Measurements from ENCODE around the gene DCPS.
"Not testable (repeated sequence)": the region's sequence is repeated elsewhere in the genome, so short reads cannot be mapped to it uniquely, and the experiment has no call there.

The DCPS gene

DNA sequence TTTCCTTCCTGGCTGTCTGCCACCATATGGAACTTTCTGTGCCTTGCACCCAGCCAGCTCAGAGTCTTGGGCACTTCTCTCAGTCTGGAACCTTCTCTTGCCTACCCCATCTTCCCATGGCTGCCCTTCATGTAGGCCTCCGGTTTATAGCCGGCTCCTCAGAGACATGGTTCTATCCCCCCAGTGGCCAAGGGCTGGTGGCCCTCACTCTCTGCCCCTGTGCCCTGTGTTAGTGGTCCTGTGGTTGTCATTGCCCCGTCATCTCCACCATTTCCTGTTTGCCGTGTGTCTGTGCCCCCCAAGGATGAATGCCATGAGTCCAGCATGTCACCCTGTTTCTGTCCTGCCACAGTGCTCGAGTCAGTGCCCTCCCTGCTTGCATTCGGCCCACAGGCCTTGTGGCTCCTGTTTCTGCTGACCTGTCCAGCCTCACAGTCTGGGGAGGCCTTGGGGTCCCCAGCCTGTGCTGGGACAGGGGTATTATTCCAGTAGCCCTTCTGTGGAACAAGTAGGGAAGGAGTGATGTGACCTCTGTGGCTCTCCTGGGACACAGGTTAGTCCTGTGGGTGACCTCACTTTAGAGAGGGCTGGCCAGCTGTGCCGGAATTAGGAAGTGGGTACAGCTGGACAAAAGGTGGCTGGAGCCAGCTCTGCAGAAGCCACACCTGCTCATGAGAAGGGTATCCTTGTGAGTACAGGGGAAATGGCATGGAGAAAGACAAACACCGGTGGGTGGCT is 82.3 kb downstream of the DCPS start:
- DNase-seq = no peak

DNA sequence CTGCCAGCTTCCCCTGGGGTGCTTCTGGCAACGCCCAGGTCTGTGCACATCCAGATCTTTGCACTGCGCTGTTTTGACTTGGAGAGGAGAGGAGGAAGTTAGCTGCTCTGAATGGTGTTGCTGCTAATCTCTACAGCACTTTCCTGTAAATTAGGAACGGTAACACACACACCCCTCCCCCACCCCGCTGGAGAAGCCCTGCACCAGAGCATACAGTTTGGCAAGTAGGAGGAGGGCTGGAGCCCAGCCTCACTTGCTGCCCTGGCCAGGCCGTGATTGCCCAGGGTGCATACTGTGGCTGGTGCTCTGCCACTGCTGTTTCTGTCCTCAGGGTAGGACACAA is 82.8 kb downstream of the DCPS start:
- not testable (repeated sequence) for DNase-seq

DNA sequence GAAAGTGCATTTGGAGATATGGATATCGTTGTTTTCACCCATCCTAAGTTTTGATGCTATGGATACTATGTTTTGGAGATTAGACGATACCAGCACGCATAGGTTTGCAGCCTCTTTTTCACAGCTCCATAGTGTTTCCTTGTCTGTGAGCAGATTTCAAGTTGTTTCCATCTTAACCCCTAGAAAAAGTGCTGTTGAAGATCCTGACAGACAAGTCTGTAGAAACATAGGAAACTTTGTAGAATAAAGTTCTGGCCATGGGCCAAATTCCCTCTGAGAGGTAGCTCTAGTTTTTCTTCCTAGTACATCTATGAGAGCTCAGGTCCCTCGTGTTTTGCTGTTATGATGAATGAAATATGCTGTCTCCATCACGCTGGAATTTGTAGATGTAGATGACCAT is 84.0 kb downstream of the DCPS start:
- DNase-seq = no peak

DNA sequence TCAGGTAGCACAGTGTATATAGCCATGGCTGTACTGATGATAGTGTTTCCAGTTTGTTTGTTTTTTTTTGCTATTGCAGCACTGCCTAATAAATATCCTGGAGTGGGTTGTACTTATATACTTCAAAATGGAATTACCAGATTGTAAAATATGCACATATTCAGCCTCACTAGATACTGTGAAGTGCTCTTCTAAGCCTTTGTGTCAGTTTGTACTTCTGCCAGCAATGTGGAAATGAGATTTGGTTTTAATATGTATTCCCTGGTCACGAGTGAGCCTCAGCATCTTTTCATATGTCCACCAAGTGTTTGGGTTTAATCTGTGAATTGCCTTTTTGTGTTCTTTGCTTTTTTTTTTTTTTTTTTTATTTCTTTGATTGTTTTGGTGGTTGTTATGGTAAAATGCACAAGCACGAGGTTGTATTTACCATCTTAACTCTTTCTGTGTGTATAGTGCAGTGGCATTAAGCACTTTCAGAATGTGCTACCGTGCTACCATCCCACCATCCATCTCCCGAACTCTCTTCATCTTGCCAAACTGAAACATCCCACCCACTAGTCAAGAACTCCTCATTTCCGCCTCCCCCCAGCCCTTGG is 86.5 kb downstream of the DCPS start:
- DNase-seq = no peak

DNA sequence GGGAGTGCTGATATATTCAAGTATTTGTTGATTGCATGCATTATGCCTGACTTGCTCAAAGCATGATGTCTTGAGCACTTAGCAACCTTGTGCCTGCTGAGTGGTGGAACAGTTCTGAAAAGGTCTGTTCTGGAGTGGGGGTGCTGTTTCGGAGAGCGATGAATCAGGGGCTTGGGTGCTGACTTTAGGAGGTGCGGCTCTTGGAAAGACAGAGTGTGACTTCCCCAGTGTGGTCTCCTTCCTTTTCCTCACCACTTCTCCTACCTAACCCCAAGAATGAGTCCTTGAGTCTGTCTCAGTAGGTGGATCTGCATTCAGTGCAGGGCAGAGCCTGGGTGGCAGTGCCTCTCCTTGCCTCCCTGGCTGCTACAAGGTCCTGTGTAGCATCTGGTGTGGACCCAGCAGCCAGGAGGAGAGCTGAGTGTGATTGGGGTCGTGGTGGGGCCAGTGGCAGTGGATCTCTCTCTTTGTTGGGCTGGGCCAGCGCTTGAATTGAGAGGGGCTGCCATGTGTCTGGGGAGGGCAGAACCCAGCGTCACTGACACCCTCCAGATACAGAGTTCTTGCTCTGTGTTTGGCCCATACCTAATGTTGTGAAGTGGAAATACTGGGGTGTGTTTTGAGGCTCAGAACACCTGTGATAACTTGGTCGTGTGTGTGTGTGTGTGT is 87.6 kb downstream of the DCPS start:
- no peak for DNase-seq

DNA sequence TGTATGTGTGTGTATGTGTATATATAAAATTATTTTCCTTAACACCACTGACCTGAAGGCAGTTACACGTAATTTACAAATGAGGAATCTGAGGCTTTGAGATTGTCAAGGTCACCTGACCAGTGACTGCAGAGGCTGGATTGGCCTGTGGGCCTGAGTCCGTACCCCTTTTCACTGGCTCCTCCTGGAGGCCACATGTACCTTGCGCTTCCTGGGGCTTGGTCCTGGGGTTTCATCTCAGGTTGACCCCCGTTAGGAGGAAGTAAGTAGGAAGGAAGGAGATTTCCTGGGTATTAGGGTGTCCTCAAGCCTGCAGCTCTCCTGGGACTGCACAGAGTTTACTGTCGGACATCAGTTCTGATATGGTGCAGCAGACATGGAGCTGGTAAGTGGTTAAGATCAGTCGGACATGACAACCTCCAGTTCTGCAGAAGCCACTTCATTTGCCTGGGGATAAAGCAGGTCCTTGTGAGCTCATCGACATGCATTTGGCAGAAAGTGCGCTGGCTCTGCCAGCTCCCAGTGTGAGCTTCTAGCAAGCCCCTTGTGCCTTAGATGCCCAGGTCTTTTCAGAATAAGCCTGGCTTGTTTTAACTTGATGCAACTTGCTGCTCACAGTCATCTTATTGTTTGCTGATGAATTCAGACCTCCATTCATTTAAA is 88.2 kb downstream of the DCPS start:
- DNase-seq = no peak

DNA sequence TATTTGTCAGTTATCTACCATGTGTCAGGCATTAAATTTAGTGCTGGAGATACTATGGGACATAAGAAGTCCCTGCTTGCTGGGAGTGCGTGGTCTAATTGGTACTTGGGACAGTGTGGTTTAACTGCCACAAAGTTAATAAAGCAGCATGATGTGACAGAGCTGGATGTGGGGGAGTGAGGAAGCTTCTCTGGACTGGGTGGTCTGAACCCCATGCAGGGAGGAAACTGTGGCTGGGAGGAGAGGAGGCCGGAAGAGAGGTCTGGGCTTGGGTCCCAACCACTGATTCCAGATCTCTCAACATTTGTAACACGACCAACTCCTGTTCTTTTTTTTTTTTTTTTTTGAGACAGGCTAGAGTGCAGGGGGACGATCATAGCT is 88.8 kb downstream of the DCPS start:
- no peak for DNase-seq

GRCh38 chr11:126393143-126393542 is 89.3 kb downstream of the DCPS start:
- no peak for DNase-seq

DNA sequence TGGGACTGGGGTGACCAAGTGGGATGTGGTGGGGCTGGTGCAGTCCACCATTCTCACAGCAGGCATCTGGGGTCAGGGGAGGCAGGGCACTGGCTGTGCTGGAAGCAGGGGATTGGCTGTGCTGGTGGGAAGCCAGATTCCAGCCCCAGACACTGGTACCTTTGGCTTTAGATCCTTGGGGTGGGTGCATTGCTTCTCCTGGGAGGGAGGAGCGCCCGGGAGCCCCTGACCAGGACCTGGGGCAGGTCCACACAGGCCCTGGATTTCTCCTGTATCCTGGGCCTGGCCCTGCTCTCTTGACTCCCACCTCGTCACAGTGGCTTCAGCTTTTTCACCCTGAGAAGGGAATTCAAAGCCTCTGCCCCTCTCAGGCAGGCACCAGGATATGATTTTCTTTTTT is 90.2 kb downstream of the DCPS start:
- no peak for DNase-seq

DNA sequence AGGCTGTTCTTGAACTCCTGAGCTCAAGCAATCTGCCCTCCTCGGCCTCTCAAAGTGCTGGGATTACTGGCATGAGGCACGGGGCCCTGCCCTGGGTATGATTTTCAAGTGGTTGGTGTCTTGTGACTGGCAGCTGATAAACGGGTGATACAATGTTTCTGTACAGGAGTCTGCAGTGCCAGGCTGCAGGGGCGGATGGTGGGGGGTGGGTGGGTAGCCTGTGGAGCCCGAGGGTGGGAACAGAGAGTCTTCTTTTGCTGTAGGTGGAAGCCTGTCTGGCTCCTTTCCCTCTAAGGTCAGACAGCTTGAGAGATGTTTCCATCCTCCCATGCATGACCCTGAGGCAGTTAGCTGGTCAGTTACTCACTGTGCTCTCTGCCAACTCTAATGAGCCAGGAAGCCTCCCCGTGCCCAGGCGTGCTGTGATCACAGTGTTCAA is 90.8 kb downstream of the DCPS start:
- not testable (repeated sequence) for DNase-seq

Data from CD4-positive, alpha-beta T cell treated with Interleukin-12 subunit alpha and Interleukin-12 subunit beta, for 1 hour (primary cell).